K562 (cell line): Measurements from ENCODE around the gene ADAMTS1. TPM values are rescaled to one million over a fixed set of nuclear protein-coding genes. Genes with fewer than 3 reads are reported as not detected.

Experiments
- ATAC-seq: fragments of 200-7000 bp; cut with Tn5 transposase; 3 replicates; pipeline ENCODE4 v1.9.1; 2020; ENCODE audit warnings: moderate library complexity
- BruUV-seq: library from RNA; stranded (reverse); fragments of 400-500 nt; replicated peaks from 2 replicates; lab custom pipeline; 2021; lab: Mats Ljungman, UMichigan
- CTCF ChIA-PET: fragments of 300-600 bp; formaldehyde crosslinking; extraction: SDS; loops from one replicate; lab custom pipeline; 2021; ENCODE audit warnings: low intra/inter-chr PET ratio; lab: Yijun Ruan, JAX
- POLR2A ChIA-PET: fragments of 300-600, 350-650 bp; sonication (Branson Sonifier 250); formaldehyde crosslinking; extraction: SDS; loops from one replicate; lab custom pipeline; 2021; ENCODE audit warnings: antibody characterized with exemption, inconsistent platforms; lab: Yijun Ruan, JAX
- DNase-seq, 4 experiments: peaks; one replicate each; pipeline versions ENCODE4 v3.0.0 to v3.0.0-alpha.2; 2011 to 2018; ENCODE audit warnings: low spot score in 3 of 4, mixed read lengths in 3 of 4; ENCODE audit errors: extremely low read depth in 1 of 4
- FAIRE-seq: peaks from 2 replicates; lab custom pipeline; 2011; peaks lifted over from hg19 to GRCh38; lab: Jason Lieb, UNC
- H2AFZ ChIP-seq: 2 replicates; pipeline ENCODE4 v1.6.0; 2011; ENCODE audit warnings: low read depth, low read length, control low read depth, inconsistent platforms
- H3K27ac ChIP-seq: fragments of 200-600 bp; 3 replicates; pipeline ENCODE4 v1.8.0; 2011; ENCODE audit warnings: low read depth, mild to moderate bottlenecking, control low read depth, inconsistent platforms, low read length, moderate library complexity, mixed read lengths; ENCODE audit errors: extremely low read depth
- H3K27me3 ChIP-seq, 2 experiments: fragments of 300-600 bp in 1 of 2; 2 replicates in 1 of 2; 3 replicates in 1 of 2; pipeline versions ENCODE4 v1.6.0 to v1.8.0; 2011; ENCODE audit warnings: inconsistent platforms in 2 of 2, low read length in 2 of 2, mild to moderate bottlenecking in 1 of 2, mixed read lengths in 1 of 2, moderate library complexity in 1 of 2; ENCODE audit not compliant: control insufficient read depth in 2 of 2, insufficient read depth in 2 of 2
- H3K36me3 ChIP-seq: fragments of 300-600 bp; 3 replicates; pipeline ENCODE4 v1.8.0; 2011; ENCODE audit warnings: mild to moderate bottlenecking, low read length, inconsistent platforms; ENCODE audit not compliant: control insufficient read depth, insufficient read depth
- H3K4me1 ChIP-seq, 2 experiments: fragments of 200-600 bp in 1 of 2; replicated peaks in 1 of 2; 2 replicates in 1 of 2; 3 replicates in 1 of 2; pipeline versions ENCODE4 v1.5.1 to v1.8.0; 2011; ENCODE audit warnings: inconsistent platforms in 2 of 2, low read length in 2 of 2, mild to moderate bottlenecking in 1 of 2, mixed read lengths in 1 of 2, moderate library complexity in 1 of 2; ENCODE audit not compliant: control insufficient read depth in 2 of 2, insufficient read depth in 2 of 2
- H3K4me2 ChIP-seq: 2 replicates; pipeline ENCODE4 v1.6.1; 2011; ENCODE audit warnings: low read length, control low read depth, inconsistent platforms, mixed read lengths; ENCODE audit not compliant: insufficient read depth
- H3K4me3 ChIP-seq: fragments of 200-600 bp; sonication (generic), shearing (Covaris generic); 2 replicates; pipeline ENCODE4 v1.5.1; 2016; ENCODE audit warnings: control low read depth, inconsistent platforms
- H3K79me2 ChIP-seq: fragments of 200-600 bp; 3 replicates; pipeline ENCODE4 v1.8.0; 2011; ENCODE audit warnings: low read length, inconsistent platforms; ENCODE audit not compliant: control insufficient read depth, insufficient read depth
- H3K9ac ChIP-seq, 2 experiments: 2 replicates each; pipeline versions ENCODE4 v1.6.0 to v1.6.1; 2011; ENCODE audit warnings: low read depth in 2 of 2, low read length in 2 of 2, control low read depth in 1 of 2, inconsistent platforms in 1 of 2, mild to moderate bottlenecking in 1 of 2, mixed read lengths in 1 of 2; ENCODE audit not compliant: insufficient read depth in 1 of 2
- H3K9me1 ChIP-seq: one replicate; pipeline ENCODE4 v1.6.0; 2011; ENCODE audit warnings: inconsistent platforms, mild to moderate bottlenecking, low read length, moderate library complexity; ENCODE audit not compliant: control insufficient read depth, insufficient read depth
- H3K9me3 ChIP-seq: replicated peaks from 2 replicates; pipeline ENCODE4 v1.5.1; 2011; ENCODE audit warnings: low read depth, low read length, inconsistent platforms; ENCODE audit not compliant: control insufficient read depth, insufficient read depth
- H4K20me1 ChIP-seq: replicated peaks from 2 replicates; pipeline ENCODE4 v1.6.1; 2011; ENCODE audit warnings: low read length, inconsistent platforms, mixed read lengths; ENCODE audit not compliant: control insufficient read depth, insufficient read depth
- DNMT1 ChIP-seq: fragments of 450-650 bp; IDR thresholded peaks from 2 replicates; pipeline ENCODE4 v1.6.1; 2016; ENCODE audit warnings: antibody characterized with exemption, mild to moderate bottlenecking
- HOXB6 ChIP-seq: fragments of 250-450 bp; sonication (Bioruptor Pico); IDR thresholded peaks from 2 replicates; pipeline ENCODE4 v1.5.1; 2022; ENCODE audit warnings: mild to moderate bottlenecking, borderline replicate concordance
- JUNB ChIP-seq: fragments of 450-650 bp; formaldehyde crosslinking; conservative IDR thresholded peaks from 2 replicates; pipeline ENCODE4 v1.4.0; 2020; ENCODE audit warnings: mild to moderate bottlenecking
- POLR2AphosphoS2 ChIP-seq: IDR thresholded peaks from 2 replicates; pipeline ENCODE4 v1.6.1; 2012; ENCODE audit warnings: low read length, improper control_type of control experiment
- ZC3H4 ChIP-seq: sonication (generic); formaldehyde crosslinking; IDR thresholded peaks from 2 replicates; pipeline ENCODE4 v1.9.0; 2021; ENCODE audit warnings: missing genetic modification reagents, borderline replicate concordance
- ZFX ChIP-seq: sonication (generic); formaldehyde crosslinking; IDR thresholded peaks from 2 replicates; pipeline ENCODE4 v1.8.0; 2022; ENCODE audit warnings: mild to moderate bottlenecking, missing genetic modification reagents, moderate library complexity
- ZKSCAN1 ChIP-seq: fragments of 150-350 bp; IDR thresholded peaks from 2 replicates; pipeline ENCODE4 v1.6.1; 2016; ENCODE audit warnings: low read depth, low read length
- ZKSCAN3 ChIP-seq: fragments of 250-450 bp; sonication (Bioruptor Pico); IDR thresholded peaks from 2 replicates; pipeline ENCODE4 v1.4.0; 2020
- ZMIZ1 ChIP-seq, 2 experiments: fragments of 150-350 bp in 1 of 2; IDR thresholded peaks; 2 replicates each; pipeline ENCODE4 v1.6.1; 2012 to 2016; ENCODE audit warnings: low read depth in 2 of 2, low read length in 2 of 2, mild to moderate bottlenecking in 1 of 2, moderate library complexity in 1 of 2
- ZNF280B ChIP-seq: fragments of 250-450 bp; sonication (Bioruptor Pico); IDR thresholded peaks from 2 replicates; pipeline ENCODE4 v1.5.1; 2021; ENCODE audit warnings: mild to moderate bottlenecking
- ZNF282 ChIP-seq: sonication (generic); formaldehyde crosslinking; IDR thresholded peaks from 2 replicates; pipeline ENCODE4 v1.8.1; 2023; ENCODE audit warnings: missing genetic modification reagents
- WGBS: fragments of 100-300 bp; shearing (Covaris generic); methylation state at CpG from one replicate; pipeline ENCODE4 v1.1.6; 2016; ENCODE audit warnings: low coverage, mixed read lengths; ENCODE audit not compliant: insufficient coverage; ENCODE audit errors: missing lambda C conversion rate; 5-methylcytosine and 5-hydroxymethylcytosine counted together
- in situ Hi-C: fragments of 300-500 bp; cut with MboI; formaldehyde crosslinking; loops from 4 replicates; pipeline ENCODE4 v1.15.0; 2018; ENCODE audit warnings: inconsistent platforms, mixed read lengths
- intact Hi-C: fragments of 100-400 bp; cut with micrococcal nuclease; formaldehyde crosslinking; loops from 2 replicates; pipeline ENCODE4 v1.14.2; 2022
- polyA plus RNA-seq, 8 experiments: library from polyadenylated mRNA; depleted of rRNA in 4 of 8; stranded (reverse) in 5 of 8; unstranded in 3 of 8; fragments of >200 nt; fragmentation: Nextera tagmentation in 2 of 8; fragmentation: Illumina TruSeq in 1 of 8; extraction: Ambion mirVana in 2 of 8; extraction: Trizol in 1 of 8; gene quantifications; 2 replicates each; pipeline versions ENCODE4 v1.2.1 to v1.2.3, GENCODE V29; 2011 to 2014; ENCODE audit warnings: inconsistent platforms in 1 of 8, missing spikeins in 1 of 8
- total RNA-seq, 7 experiments: library from RNA; depleted of rRNA in 6 of 7; stranded (reverse); fragments of >200 nt in 6 of 7; fragmentation: Illumina TruSeq in 2 of 7; extraction: Trizol in 2 of 7; gene quantifications; 2 replicates each; pipeline versions ENCODE4 v1.2.1 to v1.2.3, GENCODE V29; 2011 to 2021; ENCODE audit warnings: low replicate concordance in 1 of 7

Gene ADAMTS1
- total and polyA plus RNA-seq, 9 of the 15 experiments (the other 6 are each of a cell fraction or from before 2014, with no cell fraction given), result 0.01 to 0.58 TPM; not detected in 7

GRCh38 chr21:26832546-26832945 is 12.7 kb downstream of the ADAMTS1 start:
- ChIA-PET CTCF (no interaction called here), POLR2A (no interaction called here)
- WGBS, result 4% methylated on average over 11 of the region's 11 CpGs
- H3K27ac ChIP-seq, result no peak overlapping the region
- intact Hi-C loops (no loop called here), in situ Hi-C loops (no loop called here)
- no peaks in the 10 kb centered on the region for H3K27me3 ChIP-seq
- no peak for TF ChIP-seq ZNF282 (CRISPR knock-in tag)
- TF ChIP-seq ZKSCAN3 (CRISPR knock-in tag), result no peak
- TF ChIP-seq ZKSCAN1, result no peak
- no peak for TF ChIP-seq ZFX (CRISPR knock-in tag)
- TF ChIP-seq DNMT1, result no peak
- no peak for TF ChIP-seq HOXB6 (CRISPR knock-in tag)
- ATAC-seq, result no peak
- H3K9me3 ChIP-seq, result 0 out of 2 replicates have a peak, but pooled peaks cover 2% of the 10 kb centered on the region
- no peaks in the 10 kb centered on the region for H3K4me1 ChIP-seq
- H4K20me1 ChIP-seq, result no peaks in the 10 kb centered on the region
- H3K9me1 ChIP-seq, result no peaks in the 10 kb centered on the region
- DNase-seq, result no peak
- H3K4me2 ChIP-seq, result no peak overlapping the region
- no peak overlapping the region for H3K4me3 ChIP-seq
- H3K9ac ChIP-seq, result no peak overlapping the region
- no peak for FAIRE-seq
- no peak overlapping the region for H2AFZ ChIP-seq
- H3K79me2 ChIP-seq, result no peaks in the 10 kb centered on the region
- no peaks in the 10 kb centered on the region for H3K36me3 ChIP-seq
- BruUV-seq, result no TSS peak

GRCh38 chr21:26826801-26827200 is 18.4 kb downstream of the ADAMTS1 start:
- FAIRE-seq, result no peak
- Histone ChIP-seq H3K9ac (no peak overlapping the region), H3K4me3 (no peak overlapping the region), H3K36me3 (no peaks in the 10 kb centered on the region), H2AFZ (no peak overlapping the region), H3K27me3 (no peaks in the 10 kb centered on the region), H4K20me1 (no peaks in the 10 kb centered on the region), H3K79me2 (no peaks in the 10 kb centered on the region), H3K4me2 (no peak overlapping the region), H3K27ac (no peak overlapping the region), H3K4me1 (no peaks in the 10 kb centered on the region), H3K9me3 (no peaks in the 10 kb centered on the region), H3K9me1 (no peaks in the 10 kb centered on the region)
- DNase-seq, result no peak
- POLR2A ChIA-PET, result no interaction called here
- intact Hi-C loops (no loop called here), in situ Hi-C loops (no loop called here)
- no peak for ATAC-seq
- BruUV-seq, result no TSS peak
- CTCF ChIA-PET, result no interaction called here
- 0% methylated on average over 4 of the region's 4 CpGs for WGBS
- TF ChIP-seq ZC3H4 (CRISPR knock-in tag) (no peak), ZNF280B (CRISPR knock-in tag) (no peak), POLR2AphosphoS2 (no peak), JUNB (CRISPR knock-in tag) (no peak), ZMIZ1 (IDR thresholded peaks at IDR 0.05; ENCODE audit: low read depth in 2 of 2, low read length in 2 of 2) (no peak)
